H9 (cell line): Measurements from ENCODE around the gene WDR82. TPM values are rescaled to one million over a fixed set of nuclear protein-coding genes. Genes with fewer than 3 reads are reported as not detected.

Experiments
- DNase-seq: peaks from one replicate; pipeline ENCODE4 v3.0.0-alpha.2; 2017
- H2AFZ ChIP-seq: one replicate; pipeline ENCODE4 v1.6.1; 2013; ENCODE audit warnings: mild to moderate bottlenecking, low read length, control low read depth, moderate library complexity
- H2AK5ac ChIP-seq: 2 replicates; pipeline ENCODE4 v1.6.1; 2013; ENCODE audit warnings: low read length, control low read depth, mixed read lengths; ENCODE audit not compliant: insufficient read length
- H2BK120ac ChIP-seq: one replicate; pipeline ENCODE4 v1.6.1; 2013; ENCODE audit warnings: low read depth, mild to moderate bottlenecking, low read length, control low read depth, inconsistent platforms; ENCODE audit not compliant: poor library complexity, severe bottlenecking
- H2BK12ac ChIP-seq: 2 replicates; pipeline ENCODE4 v1.6.1; 2013; ENCODE audit warnings: low read length, control low read depth, mixed read lengths, low read depth; ENCODE audit not compliant: insufficient read length
- H2BK15ac ChIP-seq: 2 replicates; pipeline ENCODE4 v1.6.1; 2013; ENCODE audit warnings: low read depth, low read length, control low read depth
- H2BK20ac ChIP-seq: one replicate; pipeline ENCODE4 v1.6.1; 2013; ENCODE audit warnings: low read depth, mild to moderate bottlenecking, low read length, control low read depth, inconsistent platforms; ENCODE audit not compliant: poor library complexity, severe bottlenecking
- H2BK5ac ChIP-seq: 2 replicates; pipeline ENCODE4 v1.6.1; 2013; ENCODE audit warnings: low read length, control low read depth, mixed read lengths; ENCODE audit not compliant: insufficient read length
- H3K14ac ChIP-seq: 2 replicates; pipeline ENCODE4 v1.6.1; 2013; ENCODE audit warnings: low read length, control low read depth; ENCODE audit not compliant: insufficient read depth
- H3K18ac ChIP-seq: 2 replicates; pipeline ENCODE4 v1.6.1; 2013; ENCODE audit warnings: low read depth, mild to moderate bottlenecking, mixed read lengths, low read length, control low read depth; ENCODE audit not compliant: insufficient read length
- H3K23ac ChIP-seq: 2 replicates; pipeline ENCODE4 v1.6.1; 2013; ENCODE audit warnings: low read length, control low read depth, mixed read lengths, low read depth; ENCODE audit not compliant: insufficient read length
- H3K23me2 ChIP-seq: 2 replicates; pipeline ENCODE4 v1.6.1; 2013; ENCODE audit warnings: low read depth, mild to moderate bottlenecking, mixed read lengths, low read length, control low read depth; ENCODE audit not compliant: insufficient read length, poor library complexity, severe bottlenecking
- H3K27ac ChIP-seq: 2 replicates; pipeline ENCODE4 v1.5.1; 2013; ENCODE audit warnings: low read length, control low read depth, mixed read lengths, low read depth; ENCODE audit not compliant: insufficient read length
- H3K27me3 ChIP-seq: 2 replicates; pipeline ENCODE4 v1.6.1; 2013; ENCODE audit warnings: low read length, control low read depth, inconsistent platforms; ENCODE audit not compliant: insufficient read depth
- H3K4ac ChIP-seq: 2 replicates; pipeline ENCODE4 v1.6.1; 2013; ENCODE audit warnings: low read depth, mild to moderate bottlenecking, control low read depth, inconsistent platforms, low read length, moderate library complexity
- H3K4me1 ChIP-seq: 2 replicates; pipeline ENCODE4 v1.6.1; 2013; ENCODE audit warnings: low read length, control low read depth, inconsistent platforms; ENCODE audit not compliant: insufficient read depth
- H3K4me2 ChIP-seq: 2 replicates; pipeline ENCODE4 v1.6.1; 2013; ENCODE audit warnings: low read length, control low read depth, mixed read lengths; ENCODE audit not compliant: insufficient read length, insufficient read depth
- H3K56ac ChIP-seq: 2 replicates; pipeline ENCODE4 v1.6.1; 2013; ENCODE audit warnings: low read depth, mild to moderate bottlenecking, mixed read lengths, low read length, control low read depth; ENCODE audit not compliant: insufficient read length
- H3K79me1 ChIP-seq: 2 replicates; pipeline ENCODE4 v1.6.1; 2013; ENCODE audit warnings: low read depth, mild to moderate bottlenecking, moderate library complexity, low read length, control low read depth, inconsistent platforms; ENCODE audit not compliant: insufficient read depth, poor library complexity, severe bottlenecking
- H3K79me2 ChIP-seq: 2 replicates; pipeline ENCODE4 v1.6.1; 2013; ENCODE audit warnings: low read length, control low read depth, inconsistent platforms; ENCODE audit not compliant: insufficient read depth
- H3K9ac ChIP-seq: 2 replicates; pipeline ENCODE4 v1.6.1; 2013; ENCODE audit warnings: low read length, control low read depth, mixed read lengths; ENCODE audit not compliant: insufficient read length; ENCODE audit errors: extremely low read depth
- H3K9me3 ChIP-seq: one replicate; pipeline ENCODE4 v1.6.1; 2013; ENCODE audit warnings: low read depth, low read length, inconsistent platforms; ENCODE audit not compliant: control insufficient read depth
- H3T11ph ChIP-seq: one replicate; pipeline ENCODE4 v1.6.1; 2013; ENCODE audit warnings: mild to moderate bottlenecking, low read length, control low read depth, inconsistent platforms
- H4K20me1 ChIP-seq: one replicate; pipeline ENCODE4 v1.6.1; 2013; ENCODE audit not compliant: control insufficient read depth, insufficient read length, insufficient read depth
- H4K5ac ChIP-seq: 2 replicates; pipeline ENCODE4 v1.6.1; 2013; ENCODE audit warnings: low read depth, mild to moderate bottlenecking, mixed read lengths, low read length, control low read depth; ENCODE audit not compliant: insufficient read length
- H4K8ac ChIP-seq: replicated peaks from 2 replicates; pipeline ENCODE4 v1.6.1; 2013; ENCODE audit warnings: low read length, control low read depth, mixed read lengths, low read depth; ENCODE audit not compliant: insufficient read length
- H4K91ac ChIP-seq: 2 replicates; pipeline ENCODE4 v1.6.1; 2013; ENCODE audit warnings: low read depth, mild to moderate bottlenecking, moderate library complexity, mixed read lengths, low read length, control low read depth; ENCODE audit not compliant: insufficient read length
- H3K27ac Mint-ChIP-seq, 3 experiments: 2 replicates in 2 of 3; 3 replicates in 1 of 3; pipeline ENCODE4 v1.8.0; 2020 to 2021; ENCODE audit warnings: mixed read lengths in 3 of 3, mild to moderate bottlenecking in 1 of 3, moderate library complexity in 1 of 3
- H3K27me3 Mint-ChIP-seq: 2 replicates; pipeline ENCODE4 v1.8.0; 2021; ENCODE audit warnings: low read depth, mild to moderate bottlenecking, moderate library complexity, mixed read lengths
- H3K36me3 Mint-ChIP-seq, 3 experiments: 2 replicates in 2 of 3; 3 replicates in 1 of 3; pipeline ENCODE4 v1.8.0; 2020 to 2021; ENCODE audit warnings: low read depth in 3 of 3, mixed read lengths in 3 of 3; ENCODE audit not compliant: insufficient read depth in 1 of 3
- H3K4me1 Mint-ChIP-seq, 2 experiments: 2 replicates each; pipeline ENCODE4 v1.8.0; 2020; ENCODE audit warnings: mixed read lengths in 2 of 2
- H3K4me3 Mint-ChIP-seq, 2 experiments: 2 replicates in 1 of 2; 3 replicates in 1 of 2; pipeline ENCODE4 v1.8.0; 2020 to 2021; ENCODE audit warnings: mild to moderate bottlenecking in 2 of 2, mixed read lengths in 2 of 2, moderate library complexity in 1 of 2
- H3K9me3 Mint-ChIP-seq, 2 experiments: 2 replicates in 1 of 2; 3 replicates in 1 of 2; pipeline ENCODE4 v1.8.0; 2020; ENCODE audit warnings: mild to moderate bottlenecking in 2 of 2, mixed read lengths in 2 of 2, moderate library complexity in 1 of 2
- WGBS: extraction: QIAGEN DNeasy Blood & Tissue Kit; methylation state at CpG from one replicate; pipeline ENCODE4 v1.1.7; 2013; ENCODE audit warnings: missing lambda C conversion rate, low lambda C conversion rate, mixed read lengths; ENCODE audit not compliant: insufficient read length; ENCODE audit errors: extremely low coverage; 5-methylcytosine and 5-hydroxymethylcytosine counted together
- total RNA-seq: library from RNA; stranded (reverse); gene quantifications from 2 replicates; pipeline ENCODE4 v1.2.1, GENCODE V29; 2021
- TF ChIP-seq, protein P1 (sequence below): fragments of 200-600 bp; sonication (generic); conservative IDR thresholded peaks from 3 replicates; pipeline ENCODE4 v1.8.0; 2021; ENCODE audit warnings: antibody characterized with exemption, mild to moderate bottlenecking

Gene WDR82
- total RNA-seq, 1 experiment from 2014 or later: 83.1 TPM

DNA sequence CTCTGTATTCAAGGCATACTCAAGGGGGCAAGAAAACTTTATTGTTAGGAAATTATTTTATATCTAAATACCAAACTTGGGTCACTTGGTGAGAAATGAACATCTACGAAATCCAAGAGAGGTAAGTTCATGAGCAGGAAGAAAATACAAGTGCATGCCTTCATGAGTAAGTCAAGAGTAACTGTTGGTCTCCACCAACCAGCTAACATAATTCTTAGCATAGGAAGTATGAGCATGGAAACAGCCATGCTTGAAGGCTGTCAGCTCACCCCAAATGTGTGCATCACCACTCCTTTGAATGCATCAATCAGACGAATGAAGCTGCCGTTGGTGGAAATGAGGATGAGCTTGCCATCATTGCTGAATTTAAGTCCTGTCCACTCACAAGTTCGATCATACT is 19.0 kb downstream of the WDR82 start:
- no peaks in the 10 kb centered on the region for H3K27me3 Mint-ChIP-seq
- Histone ChIP-seq H3K9ac (no peak overlapping the region), H2BK120ac (no peak overlapping the region), H4K91ac (no peak overlapping the region), H3K79me2 (no peaks in the 10 kb centered on the region; the same call in 1 of the 2 replicates), H3K79me1 (peaks cover 2% of the 10 kb centered on the region), H3K23ac (no peak overlapping the region), H4K8ac (no peak overlapping the region), H3K27me3 (no peaks in the 10 kb centered on the region; the same call in 1 of the 2 replicates), H2AK5ac (no peak overlapping the region), H3T11ph (no peak overlapping the region), H2AFZ (no peak overlapping the region), H3K4me2 (no peak overlapping the region), H4K5ac (no peak overlapping the region), H2BK12ac (no peak overlapping the region), H3K14ac (no peak overlapping the region), H3K4ac (no peak overlapping the region), H3K56ac (no peak overlapping the region), H4K20me1 (no peaks in the 10 kb centered on the region), H3K4me1 (no peaks in the 10 kb centered on the region), H3K27ac (no peak overlapping the region), H3K23me2 (no peaks in the 10 kb centered on the region), H3K9me3 (no peaks in the 10 kb centered on the region), H2BK15ac (no peak overlapping the region), H2BK20ac (no peak overlapping the region), H2BK5ac (no peak overlapping the region), H3K18ac (no peak overlapping the region)
- no peak for DNase-seq
- TF ChIP-seq, protein P1, sequence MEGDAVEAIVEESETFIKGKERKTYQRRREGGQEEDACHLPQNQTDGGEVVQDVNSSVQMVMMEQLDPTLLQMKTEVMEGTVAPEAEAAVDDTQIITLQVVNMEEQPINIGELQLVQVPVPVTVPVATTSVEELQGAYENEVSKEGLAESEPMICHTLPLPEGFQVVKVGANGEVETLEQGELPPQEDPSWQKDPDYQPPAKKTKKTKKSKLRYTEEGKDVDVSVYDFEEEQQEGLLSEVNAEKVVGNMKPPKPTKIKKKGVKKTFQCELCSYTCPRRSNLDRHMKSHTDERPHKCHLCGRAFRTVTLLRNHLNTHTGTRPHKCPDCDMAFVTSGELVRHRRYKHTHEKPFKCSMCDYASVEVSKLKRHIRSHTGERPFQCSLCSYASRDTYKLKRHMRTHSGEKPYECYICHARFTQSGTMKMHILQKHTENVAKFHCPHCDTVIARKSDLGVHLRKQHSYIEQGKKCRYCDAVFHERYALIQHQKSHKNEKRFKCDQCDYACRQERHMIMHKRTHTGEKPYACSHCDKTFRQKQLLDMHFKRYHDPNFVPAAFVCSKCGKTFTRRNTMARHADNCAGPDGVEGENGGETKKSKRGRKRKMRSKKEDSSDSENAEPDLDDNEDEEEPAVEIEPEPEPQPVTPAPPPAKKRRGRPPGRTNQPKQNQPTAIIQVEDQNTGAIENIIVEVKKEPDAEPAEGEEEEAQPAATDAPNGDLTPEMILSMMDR: no peak
- no peak overlapping the region for H3K27ac Mint-ChIP-seq
- H3K4me1 Mint-ChIP-seq: no peaks in the 10 kb centered on the region
- H3K4me3 Mint-ChIP-seq: no peak overlapping the region
- peaks cover 56 to 100% (median 90%) of the 10 kb centered on the region in 3 experiments; a peak in 6 of 7 replicates for H3K36me3 Mint-ChIP-seq
- WGBS: no CpG with 5 or more reads among the region's 4 CpGs
- H3K9me3 Mint-ChIP-seq: no peaks in the 10 kb centered on the region
